Glutamatergic neuron (in vitro differentiated cells): Measurements from ENCODE around the gene UCK1. TPM values are rescaled to one million over a fixed set of nuclear protein-coding genes. Genes with fewer than 3 reads are reported as not detected.

Source experiments
- DNase-seq: peaks from one replicate; pipeline ENCODE4 v3.0.0; 2022
- H3K27ac Mint-ChIP-seq: one replicate; pipeline ENCODE4 v1.8.0; 2020; ENCODE audit warnings: mild to moderate bottlenecking, mixed read lengths, inconsistent platforms; ENCODE audit not compliant: unreplicated experiment
- H3K27me3 Mint-ChIP-seq: one replicate; pipeline ENCODE4 v1.8.0; 2020; ENCODE audit warnings: mild to moderate bottlenecking, moderate library complexity, mixed read lengths, inconsistent platforms; ENCODE audit not compliant: unreplicated experiment
- H3K36me3 Mint-ChIP-seq: one replicate; pipeline ENCODE4 v1.8.0; 2020; ENCODE audit warnings: mild to moderate bottlenecking, mixed read lengths, inconsistent platforms; ENCODE audit not compliant: unreplicated experiment
- H3K4me1 Mint-ChIP-seq: one replicate; pipeline ENCODE4 v1.8.0; 2020; ENCODE audit warnings: mild to moderate bottlenecking, low read depth, mixed read lengths, inconsistent platforms; ENCODE audit not compliant: unreplicated experiment
- H3K4me3 Mint-ChIP-seq: one replicate; pipeline ENCODE4 v1.8.0; 2020; ENCODE audit warnings: mild to moderate bottlenecking, mixed read lengths, inconsistent platforms; ENCODE audit not compliant: unreplicated experiment
- H3K9me3 Mint-ChIP-seq: one replicate; pipeline ENCODE4 v1.8.0; 2020; ENCODE audit warnings: mild to moderate bottlenecking, moderate library complexity, mixed read lengths, inconsistent platforms; ENCODE audit not compliant: unreplicated experiment
- total RNA-seq: library from RNA; stranded (reverse); fragmentation: NEBNext Ultra II Directional; extraction: Animal tissue kit (Norgen Biotek cat#: 25700); gene quantifications from one replicate; pipeline ENCODE4 v1.2.1, GENCODE V29; 2021; ENCODE audit not compliant: unreplicated experiment
- TF ChIP-seq, protein P1 (sequence below): fragments of 200-600 bp; sonication (generic); IDR thresholded peaks from one replicate; pipeline ENCODE4 v1.5.0; 2021; ENCODE audit not compliant: partially characterized antibody, unreplicated experiment

The UCK1 gene
- total RNA-seq, 1 donor from 2014 or later, result 24.8 TPM

DNA sequence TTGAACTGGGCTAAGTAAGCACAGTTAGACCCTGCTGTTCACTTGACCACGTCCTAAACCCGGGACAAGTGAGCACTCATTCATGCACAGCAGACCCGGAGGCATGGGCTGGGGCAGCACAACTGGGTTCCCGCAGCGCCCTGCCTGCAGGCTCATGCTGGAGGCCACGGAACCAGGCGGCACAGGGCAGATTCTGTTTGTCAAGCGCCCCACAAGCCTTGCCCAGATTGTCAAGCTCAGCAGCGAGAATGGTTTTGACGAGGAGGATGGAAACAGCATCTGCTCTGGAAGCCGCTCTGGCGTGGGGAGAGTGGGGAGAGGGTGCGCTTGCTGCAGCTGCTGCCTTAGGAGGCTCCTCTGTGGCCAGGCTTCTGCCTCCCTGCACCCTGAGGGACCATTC, 47.0 kb upstream of the UCK1 start:
- TF ChIP-seq, protein P1, sequence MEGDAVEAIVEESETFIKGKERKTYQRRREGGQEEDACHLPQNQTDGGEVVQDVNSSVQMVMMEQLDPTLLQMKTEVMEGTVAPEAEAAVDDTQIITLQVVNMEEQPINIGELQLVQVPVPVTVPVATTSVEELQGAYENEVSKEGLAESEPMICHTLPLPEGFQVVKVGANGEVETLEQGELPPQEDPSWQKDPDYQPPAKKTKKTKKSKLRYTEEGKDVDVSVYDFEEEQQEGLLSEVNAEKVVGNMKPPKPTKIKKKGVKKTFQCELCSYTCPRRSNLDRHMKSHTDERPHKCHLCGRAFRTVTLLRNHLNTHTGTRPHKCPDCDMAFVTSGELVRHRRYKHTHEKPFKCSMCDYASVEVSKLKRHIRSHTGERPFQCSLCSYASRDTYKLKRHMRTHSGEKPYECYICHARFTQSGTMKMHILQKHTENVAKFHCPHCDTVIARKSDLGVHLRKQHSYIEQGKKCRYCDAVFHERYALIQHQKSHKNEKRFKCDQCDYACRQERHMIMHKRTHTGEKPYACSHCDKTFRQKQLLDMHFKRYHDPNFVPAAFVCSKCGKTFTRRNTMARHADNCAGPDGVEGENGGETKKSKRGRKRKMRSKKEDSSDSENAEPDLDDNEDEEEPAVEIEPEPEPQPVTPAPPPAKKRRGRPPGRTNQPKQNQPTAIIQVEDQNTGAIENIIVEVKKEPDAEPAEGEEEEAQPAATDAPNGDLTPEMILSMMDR, result peak; percentile 3
- peaks cover 5% of the 10 kb centered on the region for H3K27me3 Mint-ChIP-seq
- DNase-seq, result no peak
- peak overlapping the region; percentile 70 for H3K27ac Mint-ChIP-seq
- peaks cover 15% of the 10 kb centered on the region for H3K9me3 Mint-ChIP-seq
- H3K36me3 Mint-ChIP-seq, result peaks cover 7% of the 10 kb centered on the region
- H3K4me1 Mint-ChIP-seq, result peaks cover 11% of the 10 kb centered on the region
- no peak overlapping the region for H3K4me3 Mint-ChIP-seq

DNA sequence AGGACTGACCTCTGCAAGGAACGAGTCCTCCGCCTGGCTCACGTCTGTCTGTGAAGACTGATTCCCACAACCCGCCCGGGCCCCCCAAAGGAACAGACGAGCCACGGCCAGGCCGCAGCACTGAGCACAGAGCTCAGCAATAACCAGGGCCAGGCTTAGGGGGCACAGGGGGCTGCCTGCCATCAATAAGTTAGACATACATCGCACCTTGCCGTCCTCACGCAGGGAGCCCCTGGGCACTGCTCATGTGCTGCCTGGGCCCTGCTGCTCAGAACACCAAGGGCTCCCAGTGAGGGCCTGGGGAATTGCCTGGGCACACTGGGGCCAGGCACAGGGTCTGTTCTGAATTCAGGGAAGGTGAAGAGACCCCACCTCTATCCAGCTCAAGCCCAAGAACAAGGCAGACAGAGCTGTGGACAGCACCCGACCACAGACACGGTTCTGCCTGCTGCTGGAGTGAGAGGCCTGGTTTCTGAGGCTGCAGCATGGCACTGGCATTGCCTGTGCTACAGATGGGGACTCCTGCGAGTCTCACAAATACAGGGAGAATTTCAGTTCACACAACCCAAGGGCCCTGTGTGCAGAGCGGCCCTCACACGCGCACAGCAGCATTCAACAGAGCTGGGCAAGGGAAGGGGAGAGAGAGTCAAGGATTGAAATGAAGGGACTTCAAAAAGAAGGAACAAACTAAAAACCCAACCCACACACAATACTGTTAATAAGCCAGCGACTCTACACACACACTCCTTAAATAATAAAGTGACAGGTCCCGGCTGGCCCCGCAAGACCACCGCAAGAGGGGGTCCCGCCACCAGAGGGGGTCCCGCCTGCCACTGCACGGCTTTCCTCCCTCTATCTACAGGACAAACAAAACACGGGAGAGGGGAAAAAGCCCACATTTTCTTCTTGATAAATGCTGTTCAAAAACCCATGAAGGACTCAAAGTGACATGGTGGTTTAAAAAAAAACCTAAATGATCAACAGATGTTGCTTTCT, 46.2 kb upstream of the UCK1 start:
- Mint-ChIP-seq H3K36me3 (peaks cover 7% of the 10 kb centered on the region), H3K27ac (peak overlapping the region; percentile 70), H3K27me3 (peaks cover 3% of the 10 kb centered on the region), H3K4me1 (peaks cover 11% of the 10 kb centered on the region), H3K4me3 (no peak overlapping the region), H3K9me3 (peaks cover 16% of the 10 kb centered on the region)
- no peak for DNase-seq
- TF ChIP-seq, protein P1, result peak; percentile 21

DNA sequence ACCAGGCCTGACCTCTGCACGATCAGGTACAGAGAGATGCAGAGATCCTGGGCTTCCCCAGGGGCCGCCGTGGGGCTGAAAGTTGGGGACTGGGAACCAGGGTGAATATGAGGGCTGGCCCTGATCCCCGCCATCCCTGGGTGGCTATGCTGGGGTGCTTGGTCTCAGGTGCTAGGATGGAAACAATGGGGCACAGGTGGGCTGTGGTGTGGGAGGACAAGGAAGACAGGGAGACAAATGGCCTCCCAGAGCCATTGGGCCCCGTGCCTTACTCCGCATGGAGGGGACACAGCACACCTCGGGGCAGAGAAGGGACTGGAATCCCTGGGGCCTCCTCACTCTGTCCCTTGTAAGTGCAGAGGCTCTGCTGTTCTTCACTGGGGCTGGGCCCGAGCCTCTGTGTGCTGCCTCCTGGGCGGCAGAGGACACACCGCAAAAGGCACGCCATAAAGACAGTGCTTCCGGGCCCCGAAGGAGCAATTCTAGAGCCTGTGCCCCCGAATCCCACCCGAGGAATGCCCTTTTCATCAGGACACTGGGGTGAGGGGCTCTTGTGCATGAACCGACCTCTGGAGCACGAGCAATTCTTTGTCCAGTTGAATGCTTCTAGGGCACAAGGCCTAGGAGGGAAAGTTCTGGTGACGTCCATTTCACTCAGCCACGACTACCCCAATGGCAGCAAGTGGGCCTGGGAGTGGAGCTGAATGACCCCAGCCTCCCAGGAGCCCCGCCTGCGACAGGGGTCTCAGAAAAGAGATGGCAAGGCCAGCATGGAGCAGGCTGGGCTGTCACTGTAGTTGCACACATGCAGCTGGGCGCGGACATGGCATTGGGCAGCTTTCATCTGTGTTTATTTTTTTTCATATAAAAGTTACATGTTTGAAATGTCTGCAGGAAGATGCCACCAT, 45.1 kb upstream of the UCK1 start:
- DNase-seq, result no peak
- Mint-ChIP-seq H3K4me1 (peaks cover 10% of the 10 kb centered on the region), H3K9me3 (peaks cover 12% of the 10 kb centered on the region), H3K36me3 (peaks cover 7% of the 10 kb centered on the region), H3K27me3 (peaks cover 1% of the 10 kb centered on the region), H3K27ac (no peak overlapping the region), H3K4me3 (no peak overlapping the region)
- TF ChIP-seq, protein P1, result no peak

DNA sequence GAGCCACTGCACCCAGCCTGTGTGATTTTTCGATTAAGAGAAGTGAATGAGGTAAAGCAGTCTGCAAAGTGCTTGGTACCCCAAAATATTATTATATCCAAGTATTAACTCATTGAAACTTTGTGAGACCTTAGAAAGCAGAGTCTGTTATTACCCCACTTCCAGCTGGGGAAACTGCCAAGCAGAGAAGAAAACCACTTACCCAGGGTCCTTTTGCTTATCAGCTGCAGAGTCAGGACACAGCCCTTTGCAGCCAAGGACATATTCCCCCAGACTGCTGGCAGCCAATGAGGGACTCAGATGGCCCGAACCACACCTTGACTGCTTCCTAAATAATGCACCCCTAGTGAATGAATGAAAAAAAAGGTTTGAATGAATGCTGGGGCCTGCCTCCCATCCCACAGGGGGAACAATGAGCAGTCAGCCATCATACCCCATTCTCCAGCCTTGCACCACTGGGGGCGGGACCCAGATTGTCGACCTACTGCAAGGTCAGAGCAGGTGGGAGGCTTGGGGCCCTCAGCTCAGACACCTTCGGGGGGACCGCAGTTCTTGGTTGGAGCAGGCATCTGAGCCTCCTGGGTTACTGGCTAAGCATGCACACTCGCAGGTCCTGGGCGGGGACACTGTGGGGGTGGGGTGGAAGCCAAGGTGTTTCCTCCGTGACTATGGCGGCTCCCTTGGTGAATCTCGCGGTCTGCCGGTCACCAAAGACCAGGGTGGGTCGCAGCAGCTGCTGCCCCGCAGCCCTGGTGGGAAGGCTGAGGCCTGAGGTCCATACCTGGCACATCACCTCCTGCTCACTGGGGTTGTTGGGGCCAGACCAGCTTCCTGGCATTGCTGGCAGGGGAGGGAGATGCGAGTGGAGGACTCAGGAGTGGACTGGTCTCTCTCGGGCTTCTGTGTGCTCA, 43.9 kb upstream of the UCK1 start:
- peaks cover 5% of the 10 kb centered on the region for H3K27me3 Mint-ChIP-seq
- peaks cover 10% of the 10 kb centered on the region for H3K4me1 Mint-ChIP-seq
- no peak overlapping the region for H3K27ac Mint-ChIP-seq
- no peak for DNase-seq
- H3K36me3 Mint-ChIP-seq, result peaks cover 8% of the 10 kb centered on the region
- no peak overlapping the region for H3K4me3 Mint-ChIP-seq
- TF ChIP-seq, protein P1, result no peak
- H3K9me3 Mint-ChIP-seq, result peaks cover 12% of the 10 kb centered on the region
